Ovary (tissue), 9 donors: Measurements from ENCODE around the gene SOCS3. TPM values are rescaled to one million over a fixed set of nuclear protein-coding genes. Genes with fewer than 3 reads are reported as not detected.

ENCODE experiments used
- DNase-seq, 5 donors: peaks; one replicate each; pipeline ENCODE4 v3.0.0-alpha.2; 2019 to 2020
- H3K27ac ChIP-seq, 2 donors: fragments of 200-600 bp; one replicate each; pipeline versions ENCODE4 v1.5.1 to v1.8.0; 2019 to 2022
- H3K27me3 ChIP-seq: fragments of 200-600 bp; one replicate; pipeline ENCODE4 v1.8.0; 2022
- H3K36me3 ChIP-seq: fragments of 200-600 bp; sonication (generic); one replicate; pipeline ENCODE4 v1.5.1; 2019
- H3K4me1 ChIP-seq: one replicate; pipeline ENCODE4 v1.8.1; 2013; ENCODE audit warnings: mild to moderate bottlenecking, moderate library complexity; ENCODE audit not compliant: insufficient read depth
- H3K4me3 ChIP-seq: fragments of 200-600 bp; sonication (generic); one replicate; pipeline ENCODE4 v1.5.1; 2017
- H3K9me3 ChIP-seq, 2 donors: fragments of 200-600 bp in 1 of 2; sonication (generic) in 1 of 2; one replicate each; pipeline versions ENCODE4 v1.5.1 to v1.8.1; 2013 to 2019; ENCODE audit warnings: mild to moderate bottlenecking in 1 of 2, moderate library complexity in 1 of 2
- CTCF ChIP-seq, 3 donors: fragments of 450-650 bp in 2 of 3; fragments of 200-600 bp in 1 of 3; IDR thresholded peaks; one replicate each; pipeline versions ENCODE4 v1.5.1 to v1.8.0; 2016 to 2022; ENCODE audit warnings: antibody characterized with exemption in 3 of 3, mild to moderate bottlenecking in 1 of 3
- EP300 ChIP-seq: sonication (generic); formaldehyde crosslinking; IDR thresholded peaks from one replicate; pipeline ENCODE4 v1.6.1; 2017; ENCODE audit warnings: antibody characterized with exemption
- POLR2A ChIP-seq: fragments of 450-650 bp; IDR thresholded peaks from one replicate; pipeline ENCODE4 v1.6.1; 2017; ENCODE audit warnings: antibody characterized with exemption, mild to moderate bottlenecking, moderate library complexity
- WGBS, 3 donors: extraction: QIAGEN DNeasy Blood & Tissue Kit in 1 of 3; methylation state at CpG; one replicate each; pipeline versions ENCODE4 v1.1.5 to v1.1.7; 2013 to 2017; 5-methylcytosine and 5-hydroxymethylcytosine counted together
- intact Hi-C, 4 donors: fragments of 100-400 bp; cut with DNase I; formaldehyde crosslinking; loops; one replicate each; pipeline versions ENCODE4 v1.11.0 to v1.15.1; 2022 to 2023
- polyA plus RNA-seq, 2 donors: library from polyadenylated mRNA; stranded (reverse); fragments of 200-250 nt in 1 of 2; fragments of 350-450 nt in 1 of 2; fragmentation: Illumina TruSeq in 1 of 2; extraction: RNeasy Lipid Tissue Mini Kit (QIAGEN cat#74804) in 1 of 2; gene quantifications; one replicate each; pipeline ENCODE4 v1.2.3, GENCODE V29; 2013 to 2014
- total RNA-seq, 7 donors: library from RNA; depleted of rRNA in 2 of 7; stranded (reverse); fragments of >200 nt in 2 of 7; fragmentation: NEBNext Ultra II Directional in 3 of 7; extraction: Animal tissue kit (Norgen Biotek cat#: 25700) in 3 of 7; gene quantifications; one replicate each; pipeline versions ENCODE4 v1.1.0 to v1.2.4, GENCODE V29; 2016 to 2023
- donor health status: DM: no; HTN: no; CAD: no; lungs with moderate emphysema.
- donor health status: DM: no; HTN: no; CAD: no.
- donor health status: Bipolar disorder and iron deficiency.
- donor health status: DM: yes; HTN: yes; CAD: no.
- donor health status: DM: no; HTN: no; CAD: no.
- donor health status: DM: yes; HTN: yes; CAD: no.

Gene SOCS3
- total and polyA plus RNA-seq, 9 donors: 14.4 to 284 (median 56.5) TPM

GRCh38 chr17:78384479-78385175, 24.8 kb upstream of the SOCS3 start:
- 83 to 91% (median 86%) methylated on average over 23 of the region's 23 CpGs for WGBS, 3 donors

GRCh38 chr17:78383725-78384471, 24.0 kb upstream of the SOCS3 start:
- peak overlapping the region in 1 of 2 donors; percentile 25 for H3K27ac ChIP-seq
- WGBS, 3 donors: 46 to 54% (median 48%) methylated on average over 15 of the region's 15 CpGs
- no peak for TF ChIP-seq POLR2A
- TF ChIP-seq EP300: peak; percentile 76

More at GRCh38 chr17:78384479-78385175, 24.8 kb upstream of the SOCS3 start:
- Histone ChIP-seq H3K36me3 (no peaks in the 10 kb centered on the region), H3K27me3 (no peaks in the 10 kb centered on the region), H3K4me3 (no peak overlapping the region), H3K4me1 (peaks cover 5% of the 10 kb centered on the region), H3K9me3 (no peaks in the 10 kb centered on the region), H3K27ac (peak overlapping the region in 1 of 2 donors; percentile 25)
- intact Hi-C loops: loop anchor here in 1 of 4 donors (5.0 kb wide), 1 partner anchor 33 kb away; no protein-coding TSS in a partner anchor
- DNase-seq: no peak
- TF ChIP-seq POLR2A (no peak), CTCF (IDR thresholded peaks at IDR 0.05) (no peak), EP300 (no peak)

GRCh38 chr17:78381601-78382232, 21.8 kb upstream of the SOCS3 start:
- no peak overlapping the region for H3K4me3 ChIP-seq
- no peaks in the 10 kb centered on the region for H3K27me3 ChIP-seq
- peaks cover 5% of the 10 kb centered on the region for H3K4me1 ChIP-seq
- DNase-seq: no peak
- H3K27ac ChIP-seq: no peak overlapping the region
- 62 to 71% (median 64%) methylated on average over 12 of the region's 12 CpGs for WGBS, 3 donors
- TF ChIP-seq POLR2A: no peak
- no peak for TF ChIP-seq CTCF (IDR thresholded peaks at IDR 0.05)
- TF ChIP-seq EP300: no peak
- intact Hi-C loops: loop anchor here in 1 of 4 donors (5.0 kb wide), 1 partner anchor 36 kb away; no protein-coding TSS in a partner anchor
- H3K36me3 ChIP-seq: no peaks in the 10 kb centered on the region
- H3K9me3 ChIP-seq: no peaks in the 10 kb centered on the region

More at GRCh38 chr17:78383725-78384471, 24.0 kb upstream of the SOCS3 start:
- Histone ChIP-seq H3K4me1 (peaks cover 5% of the 10 kb centered on the region), H3K4me3 (no peak overlapping the region), H3K27me3 (no peaks in the 10 kb centered on the region), H3K9me3 (no peaks in the 10 kb centered on the region), H3K36me3 (no peaks in the 10 kb centered on the region)
- intact Hi-C loops: loop anchor here in 1 of 4 donors (5.0 kb wide), 1 partner anchor 33 kb away; no protein-coding TSS in a partner anchor
- DNase-seq: peak in 3 of 5 donors; percentile 47 to 67 (median 65)

GRCh38 chr17:78380370-78380769, 20.5 kb upstream of the SOCS3 start:
- H3K4me1 ChIP-seq: peaks cover 5% of the 10 kb centered on the region
- H3K9me3 ChIP-seq: no peaks in the 10 kb centered on the region
- no peak overlapping the region for H3K27ac ChIP-seq
- no peak for DNase-seq
- intact Hi-C loops: loop anchor here in 1 of 4 donors (5.0 kb wide), 1 partner anchor 37 kb away; no protein-coding TSS in a partner anchor
- H3K36me3 ChIP-seq: no peaks in the 10 kb centered on the region
- no peaks in the 10 kb centered on the region for H3K27me3 ChIP-seq
- WGBS, 3 donors: 82 to 88% (median 82%) methylated on average over 5 of the region's 5 CpGs
- H3K4me3 ChIP-seq: no peak overlapping the region
- TF ChIP-seq POLR2A (no peak), EP300 (no peak), CTCF (IDR thresholded peaks at IDR 0.05) (no peak)
